ENCODE data around the gene LTBR. TPM values are rescaled to one million over a fixed set of nuclear protein-coding genes. Genes with fewer than 3 reads are reported as not detected.
A peak's percentile ranks its signal among the peaks of the same experiment; 100 is the strongest.

Gene LTBR
- total RNA-seq, 1 experiment from 2014 or later, result 4.8 TPM

- H3K23ac ChIP-seq (ENCODE audit: insufficient read length, low read depth, low read length), result no peak overlapping the region
- H3K79me1 ChIP-seq (ENCODE audit: insufficient read depth, low read depth, low read length, poor library complexity, severe bottlenecking), result no peaks in the 10 kb centered on the region
- DNase-seq, result no peak
- no peak overlapping the region for H3K4me2 ChIP-seq (ENCODE audit: insufficient read depth, insufficient read length, low read length)
- H4K20me1 ChIP-seq (ENCODE audit: control insufficient read depth, insufficient read depth, insufficient read length), result no peaks in the 10 kb centered on the region
- H4K91ac ChIP-seq (ENCODE audit: insufficient read length, low read depth, low read length), result no peak overlapping the region
- no peak overlapping the region for H2BK15ac ChIP-seq (ENCODE audit: low read depth, low read length)
- H3K56ac ChIP-seq (ENCODE audit: insufficient read length, low read depth, low read length), result no peak overlapping the region
- no peak for TF ChIP-seq CTCF (conservative IDR thresholded peaks at IDR 0.05)
- Mint-ChIP-seq H3K4me1 (peaks cover 13 to 23% of the 10 kb centered on the region in 2 experiments), H3K36me3 (ENCODE audit: insufficient read depth in 1 of 3, low read depth in 3 of 3) (no peaks in the 10 kb centered on the region), H3K27ac (peak overlapping the region in 1 of 3 experiments; percentile 46; a peak in 2 of 7 replicates), H3K9me3 (no peaks in the 10 kb centered on the region), H3K27me3 (ENCODE audit: low read depth) (no peaks in the 10 kb centered on the region; the same call in none of the 2 replicates), H3K4me3 (no peak overlapping the region)
- H2BK20ac ChIP-seq (ENCODE audit: low read depth, low read length, poor library complexity, severe bottlenecking), result no peak overlapping the region
- no peak overlapping the region for H3K9ac ChIP-seq (ENCODE audit: extremely low read depth, insufficient read length, low read length)
- H3K23me2 ChIP-seq (ENCODE audit: insufficient read length, low read depth, low read length, poor library complexity, severe bottlenecking), result no peaks in the 10 kb centered on the region
- H4K8ac ChIP-seq (replicated peaks; ENCODE audit: insufficient read length, low read depth, low read length), result no peak overlapping the region
- no peak overlapping the region for H2BK120ac ChIP-seq (ENCODE audit: low read depth, low read length, poor library complexity, severe bottlenecking)
- H2BK5ac ChIP-seq (ENCODE audit: insufficient read length, low read length), result no peak overlapping the region
- no peak overlapping the region for H3T11ph ChIP-seq (ENCODE audit: low read length)
- H3K14ac ChIP-seq (ENCODE audit: insufficient read depth, low read length), result no peak overlapping the region
- no peak overlapping the region for H2AFZ ChIP-seq (ENCODE audit: low read length)
- no CpG with 5 or more reads among the region's 19 CpGs for WGBS (ENCODE audit: extremely low coverage, insufficient read length, low lambda C conversion rate)
- H2AK5ac ChIP-seq (ENCODE audit: insufficient read length, low read length), result no peak overlapping the region
- no peaks in the 10 kb centered on the region for H3K79me2 ChIP-seq (ENCODE audit: insufficient read depth, low read length)
- no peaks in the 10 kb centered on the region for H3K9me3 ChIP-seq (ENCODE audit: control insufficient read depth, low read depth, low read length)
- no peaks in the 10 kb centered on the region; the same call in 1 of the 2 replicates for H3K4me1 ChIP-seq (ENCODE audit: insufficient read depth, low read length)
- no peak overlapping the region for H3K18ac ChIP-seq (ENCODE audit: insufficient read length, low read depth, low read length)
- H3K27me3 ChIP-seq (ENCODE audit: insufficient read depth, low read length), result no peaks in the 10 kb centered on the region
- H2BK12ac ChIP-seq (ENCODE audit: insufficient read length, low read depth, low read length), result no peak overlapping the region
- no peak overlapping the region for H4K5ac ChIP-seq (ENCODE audit: insufficient read length, low read depth, low read length)
- no peak overlapping the region for H3K27ac ChIP-seq (ENCODE audit: insufficient read length, low read depth, low read length)
- H3K4ac ChIP-seq (ENCODE audit: low read depth, low read length), result no peak overlapping the region
These were observed 46.4 kb downstream of the LTBR start for GRCh38 chr12:6430124-6430989.

All from H9 (cell line).